ENCODE measurements around the gene SMOC2.

DNA sequence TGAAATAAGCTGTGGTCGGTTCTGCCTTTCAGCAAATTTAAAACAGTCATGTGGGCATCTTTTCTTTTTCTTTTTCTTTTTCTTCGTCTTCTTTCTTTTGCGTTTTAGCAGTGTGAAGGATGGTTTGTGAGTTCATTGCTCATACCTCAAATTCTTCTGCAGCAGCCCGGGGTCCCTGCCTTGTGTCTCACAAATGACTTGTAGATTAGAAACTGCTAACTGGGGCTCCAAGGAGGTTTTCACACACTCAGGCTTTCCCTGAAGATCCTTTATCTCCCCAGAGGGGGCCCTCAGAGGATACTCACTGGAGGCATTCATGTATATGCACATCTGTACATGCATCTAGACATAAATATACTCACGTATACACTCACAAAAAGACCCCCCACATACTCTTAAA is 1.7 kb downstream of the SMOC2 start:
- TF ChIP-seq, protein P1, sequence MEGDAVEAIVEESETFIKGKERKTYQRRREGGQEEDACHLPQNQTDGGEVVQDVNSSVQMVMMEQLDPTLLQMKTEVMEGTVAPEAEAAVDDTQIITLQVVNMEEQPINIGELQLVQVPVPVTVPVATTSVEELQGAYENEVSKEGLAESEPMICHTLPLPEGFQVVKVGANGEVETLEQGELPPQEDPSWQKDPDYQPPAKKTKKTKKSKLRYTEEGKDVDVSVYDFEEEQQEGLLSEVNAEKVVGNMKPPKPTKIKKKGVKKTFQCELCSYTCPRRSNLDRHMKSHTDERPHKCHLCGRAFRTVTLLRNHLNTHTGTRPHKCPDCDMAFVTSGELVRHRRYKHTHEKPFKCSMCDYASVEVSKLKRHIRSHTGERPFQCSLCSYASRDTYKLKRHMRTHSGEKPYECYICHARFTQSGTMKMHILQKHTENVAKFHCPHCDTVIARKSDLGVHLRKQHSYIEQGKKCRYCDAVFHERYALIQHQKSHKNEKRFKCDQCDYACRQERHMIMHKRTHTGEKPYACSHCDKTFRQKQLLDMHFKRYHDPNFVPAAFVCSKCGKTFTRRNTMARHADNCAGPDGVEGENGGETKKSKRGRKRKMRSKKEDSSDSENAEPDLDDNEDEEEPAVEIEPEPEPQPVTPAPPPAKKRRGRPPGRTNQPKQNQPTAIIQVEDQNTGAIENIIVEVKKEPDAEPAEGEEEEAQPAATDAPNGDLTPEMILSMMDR (IDR thresholded peaks at IDR 0.05; ENCODE audit: low read depth, low read length), result no peak
- TF ChIP-seq EZH2phosphoT487 (IDR thresholded peaks at IDR 0.05; ENCODE audit: low read depth), result no peak

Measured in OCI-LY3 (cell line).